GM12875 (cell line): ENCODE measurements around the gene PANX2.

Experiments
- H3K4me3 ChIP-seq: one replicate; pipeline ENCODE4 v1.5.1; 2011; ENCODE audit warnings: low read depth, low read length, control low read depth
- CTCF ChIP-seq: IDR thresholded peaks from 2 replicates; pipeline ENCODE4 v1.5.1; 2011; ENCODE audit warnings: low read depth, mild to moderate bottlenecking, control low read depth, inconsistent platforms, low read length, moderate library complexity, borderline replicate concordance; ENCODE audit not compliant: insufficient read depth

Gene PANX2

GRCh38 chr22:50169774-50170341 lies 673 bp upstream of the PANX2 start:
- H3K4me3 ChIP-seq: no peak overlapping the region
- no peak for TF ChIP-seq CTCF

- no peak overlapping the region for H3K4me3 ChIP-seq
- no peak for TF ChIP-seq CTCF
These were observed 911 bp downstream of the PANX2 start for GRCh38 chr22:50171319-50171964.

GRCh38 chr22:50171965-50172421 lies 1.5 kb downstream of the PANX2 start:
- TF ChIP-seq CTCF: no peak
- no peak overlapping the region for H3K4me3 ChIP-seq

GRCh38 chr22:50173311-50173982 lies 2.9 kb downstream of the PANX2 start:
- no peak overlapping the region for H3K4me3 ChIP-seq
- no peak for TF ChIP-seq CTCF

- H3K4me3 ChIP-seq: no peak overlapping the region
- no peak for TF ChIP-seq CTCF
These were observed 3.4 kb downstream of the PANX2 start for GRCh38 chr22:50173983-50174355.

GRCh38 chr22:50174382-50175190 lies 4.1 kb downstream of the PANX2 start:
- no peak for TF ChIP-seq CTCF
- H3K4me3 ChIP-seq: no peak overlapping the region
